ENCODE measurements around the gene OPCML. TPM values are rescaled to one million over a fixed set of nuclear protein-coding genes. Genes with fewer than 3 reads are reported as not detected.

Gene OPCML
- total and polyA plus RNA-seq, 2 donors (not counting 1 experiment from before 2014, with no cell fraction given) = 0.99 to 2.8 TPM

DNA sequence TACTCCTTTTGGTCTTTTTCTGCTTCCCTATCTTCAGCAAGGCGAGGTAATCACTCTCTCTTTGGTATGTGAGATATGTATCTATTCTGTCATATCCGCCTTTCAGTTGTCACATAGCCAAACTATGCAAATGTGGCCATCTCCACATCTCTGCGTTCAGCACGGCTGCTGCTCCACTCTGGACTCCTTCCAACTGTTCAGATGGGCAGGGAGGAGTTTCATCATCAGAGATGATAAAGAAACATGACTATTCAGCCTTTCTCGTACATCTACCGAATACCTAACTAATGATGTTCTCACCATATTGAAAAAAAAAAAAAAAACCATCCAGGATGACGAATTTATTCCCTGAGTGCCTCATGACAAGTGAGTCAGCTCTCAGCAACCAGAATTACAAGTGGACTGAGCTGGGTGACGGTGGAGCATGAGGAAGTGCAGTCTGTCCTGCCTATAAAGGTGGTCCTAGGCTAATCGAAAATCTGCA, 899.6 kb downstream of the OPCML start:
- Histone ChIP-seq H3K36me3 (ENCODE audit: control insufficient read depth, insufficient read depth, low read length) (no peaks in the 10 kb centered on the region), H3K4me3 (replicated peaks in 1 of 4; ENCODE audit: control extremely low read depth in 1 of 4, insufficient read depth in 1 of 4, low read depth in 3 of 4, low read length in 4 of 4) (no peak overlapping the region), H3K4me1 (ENCODE audit: control insufficient read depth, extremely low read depth, insufficient read depth, low read length) (peaks cover 16% of the 10 kb centered on the region), H2AFZ (ENCODE audit: low read length) (peak overlapping the region; percentile 64), H3K27ac (ENCODE audit: insufficient read depth, low read length) (peak overlapping the region; percentile 89), H3K9me3 (ENCODE audit: control insufficient read depth, insufficient read depth, low read depth, low read length) (no peaks in the 10 kb centered on the region), H3K79me2 (ENCODE audit: control insufficient read depth, insufficient read depth, low read length) (no peaks in the 10 kb centered on the region), H3K4me2 (ENCODE audit: extremely low read depth, insufficient read depth, low read length) (peak overlapping the region; percentile 13), H3K27me3 (ENCODE audit: control insufficient read depth, insufficient read depth, low read length) (no peaks in the 10 kb centered on the region), H4K20me1 (ENCODE audit: control insufficient read depth, extremely low read depth, insufficient read depth, low read length) (no peaks in the 10 kb centered on the region), H3K9ac (ENCODE audit: insufficient read depth, low read length) (no peak overlapping the region)
- TF ChIP-seq, protein P1, sequence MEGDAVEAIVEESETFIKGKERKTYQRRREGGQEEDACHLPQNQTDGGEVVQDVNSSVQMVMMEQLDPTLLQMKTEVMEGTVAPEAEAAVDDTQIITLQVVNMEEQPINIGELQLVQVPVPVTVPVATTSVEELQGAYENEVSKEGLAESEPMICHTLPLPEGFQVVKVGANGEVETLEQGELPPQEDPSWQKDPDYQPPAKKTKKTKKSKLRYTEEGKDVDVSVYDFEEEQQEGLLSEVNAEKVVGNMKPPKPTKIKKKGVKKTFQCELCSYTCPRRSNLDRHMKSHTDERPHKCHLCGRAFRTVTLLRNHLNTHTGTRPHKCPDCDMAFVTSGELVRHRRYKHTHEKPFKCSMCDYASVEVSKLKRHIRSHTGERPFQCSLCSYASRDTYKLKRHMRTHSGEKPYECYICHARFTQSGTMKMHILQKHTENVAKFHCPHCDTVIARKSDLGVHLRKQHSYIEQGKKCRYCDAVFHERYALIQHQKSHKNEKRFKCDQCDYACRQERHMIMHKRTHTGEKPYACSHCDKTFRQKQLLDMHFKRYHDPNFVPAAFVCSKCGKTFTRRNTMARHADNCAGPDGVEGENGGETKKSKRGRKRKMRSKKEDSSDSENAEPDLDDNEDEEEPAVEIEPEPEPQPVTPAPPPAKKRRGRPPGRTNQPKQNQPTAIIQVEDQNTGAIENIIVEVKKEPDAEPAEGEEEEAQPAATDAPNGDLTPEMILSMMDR (conservative IDR thresholded peaks at IDR 0.05 in 1 of 2, IDR thresholded peaks at IDR 0.05 in 1 of 2; ENCODE audit: low read depth in 1 of 2, low read length in 2 of 2) = no peak
- no peak for TF ChIP-seq EZH2 (IDR thresholded peaks at IDR 0.05; ENCODE audit: low read length, missing control alignments)
- peak; percentile 96 to 99 for DNase-seq (ENCODE audit: low read depth in 2 of 2)

DNA sequence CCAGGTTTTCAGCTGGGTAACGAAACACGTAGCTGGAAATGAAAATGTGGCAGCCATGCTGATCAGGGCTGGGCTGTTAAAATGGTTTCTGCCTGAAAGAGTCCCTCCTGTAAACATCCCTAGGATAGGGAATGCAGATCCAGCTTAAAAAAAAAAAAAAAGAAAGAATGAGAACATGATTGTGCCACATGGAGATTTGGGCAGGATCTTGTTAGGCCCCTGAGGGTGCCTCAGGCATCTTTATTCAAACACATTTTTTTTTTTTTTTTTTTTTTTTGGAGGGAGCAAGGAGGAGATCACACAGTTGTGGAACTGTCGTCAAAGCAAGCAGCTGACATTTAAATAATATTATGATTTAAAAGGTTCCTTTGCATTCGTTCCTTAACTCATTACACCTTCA, 900.3 kb downstream of the OPCML start:
- no peaks in the 10 kb centered on the region for H3K9me3 ChIP-seq (ENCODE audit: control insufficient read depth, insufficient read depth, low read depth, low read length)
- no peaks in the 10 kb centered on the region for H3K27me3 ChIP-seq (ENCODE audit: control insufficient read depth, insufficient read depth, low read length)
- no peak overlapping the region for H3K4me3 ChIP-seq (replicated peaks in 1 of 4; ENCODE audit: control extremely low read depth in 1 of 4, insufficient read depth in 1 of 4, low read depth in 3 of 4, low read length in 4 of 4)
- H2AFZ ChIP-seq (ENCODE audit: low read length) = no peak overlapping the region
- H3K36me3 ChIP-seq (ENCODE audit: control insufficient read depth, insufficient read depth, low read length) = no peaks in the 10 kb centered on the region
- no peaks in the 10 kb centered on the region for H3K79me2 ChIP-seq (ENCODE audit: control insufficient read depth, insufficient read depth, low read length)
- H3K4me2 ChIP-seq (ENCODE audit: extremely low read depth, insufficient read depth, low read length) = no peak overlapping the region
- H3K4me1 ChIP-seq (ENCODE audit: control insufficient read depth, extremely low read depth, insufficient read depth, low read length) = peaks cover 16% of the 10 kb centered on the region
- H4K20me1 ChIP-seq (ENCODE audit: control insufficient read depth, extremely low read depth, insufficient read depth, low read length) = no peaks in the 10 kb centered on the region
- no peak overlapping the region for H3K9ac ChIP-seq (ENCODE audit: insufficient read depth, low read length)
- TF ChIP-seq, protein P1 (conservative IDR thresholded peaks at IDR 0.05 in 1 of 2, IDR thresholded peaks at IDR 0.05 in 1 of 2; ENCODE audit: low read depth in 1 of 2, low read length in 2 of 2) = no peak
- TF ChIP-seq EZH2 (IDR thresholded peaks at IDR 0.05; ENCODE audit: low read length, missing control alignments) = no peak
- H3K27ac ChIP-seq (ENCODE audit: insufficient read depth, low read length) = peak overlapping the region; percentile 75
- DNase-seq (ENCODE audit: low read depth in 2 of 2) = peak in 1 of 2 donors; percentile 12

DNA sequence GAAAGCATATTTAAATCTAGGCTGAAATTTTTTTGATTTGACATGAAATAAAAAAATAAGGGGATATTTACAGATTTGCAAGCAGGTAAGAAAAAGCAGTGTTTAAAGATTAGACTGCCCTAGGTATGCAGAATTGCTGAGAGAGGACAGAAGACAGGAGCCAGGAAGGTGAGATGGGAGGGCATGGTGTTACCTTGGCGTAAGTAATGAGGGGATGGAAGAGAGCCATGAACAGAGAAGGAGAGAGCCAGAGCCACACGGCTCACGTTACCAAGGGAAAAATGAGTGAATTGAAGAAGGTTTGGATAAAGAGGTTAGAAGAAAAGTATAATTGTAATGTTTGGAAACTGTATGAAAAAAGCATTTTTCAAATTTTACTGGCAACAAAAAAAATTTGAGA, 904.3 kb downstream of the OPCML start:
- no peak overlapping the region for H3K9ac ChIP-seq (ENCODE audit: insufficient read depth, low read length)
- no peaks in the 10 kb centered on the region for H3K79me2 ChIP-seq (ENCODE audit: control insufficient read depth, insufficient read depth, low read length)
- H2AFZ ChIP-seq (ENCODE audit: low read length) = no peak overlapping the region
- no peaks in the 10 kb centered on the region for H3K27me3 ChIP-seq (ENCODE audit: control insufficient read depth, insufficient read depth, low read length)
- no peak for DNase-seq (ENCODE audit: low read depth in 2 of 2)
- H3K27ac ChIP-seq (ENCODE audit: insufficient read depth, low read length) = no peak overlapping the region
- no peaks in the 10 kb centered on the region for H3K9me3 ChIP-seq (ENCODE audit: control insufficient read depth, insufficient read depth, low read depth, low read length)
- no peak overlapping the region for H3K4me2 ChIP-seq (ENCODE audit: extremely low read depth, insufficient read depth, low read length)
- no peak for TF ChIP-seq EZH2 (IDR thresholded peaks at IDR 0.05; ENCODE audit: low read length, missing control alignments)
- TF ChIP-seq, protein P1 (conservative IDR thresholded peaks at IDR 0.05 in 1 of 2, IDR thresholded peaks at IDR 0.05 in 1 of 2; ENCODE audit: low read depth in 1 of 2, low read length in 2 of 2) = no peak
- H3K36me3 ChIP-seq (ENCODE audit: control insufficient read depth, insufficient read depth, low read length) = no peaks in the 10 kb centered on the region
- H4K20me1 ChIP-seq (ENCODE audit: control insufficient read depth, extremely low read depth, insufficient read depth, low read length) = no peaks in the 10 kb centered on the region
- peaks cover 7% of the 10 kb centered on the region for H3K4me1 ChIP-seq (ENCODE audit: control insufficient read depth, extremely low read depth, insufficient read depth, low read length)
- H3K4me3 ChIP-seq (replicated peaks in 1 of 4; ENCODE audit: control extremely low read depth in 1 of 4, insufficient read depth in 1 of 4, low read depth in 3 of 4, low read length in 4 of 4) = no peak overlapping the region
